NCI-H187 (cell line): Measurements from ENCODE around the gene PPP1R13B.

Source experiments
- DNase-seq, 2 experiments: peaks; one replicate each; lab custom pipeline; 2025; lab: John Stamatoyannopoulos, UW

PPP1R13B gene

GRCh38 chr14:103742499-103743255, 104.7 kb downstream of the PPP1R13B start:
- DNase-seq, result no peak

DNA sequence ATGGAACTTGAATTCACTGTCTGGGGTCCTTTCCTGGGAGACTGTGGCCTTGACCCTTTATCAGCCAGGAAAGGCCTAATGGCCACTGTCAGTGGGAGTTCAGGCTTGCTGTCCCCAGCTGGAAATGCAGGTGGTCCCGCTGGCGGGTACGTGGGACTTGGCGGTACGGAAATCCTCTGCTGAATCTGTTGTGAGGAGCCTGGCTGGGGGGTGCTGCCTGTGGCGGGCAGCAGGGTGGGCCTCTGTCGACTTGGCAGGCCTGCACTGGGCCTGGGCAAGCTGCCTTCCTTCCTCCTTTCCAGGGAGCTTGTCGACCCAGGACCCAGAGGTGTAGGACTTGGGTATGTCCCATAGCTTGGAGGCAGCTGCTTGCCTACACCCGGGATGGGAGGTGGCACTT, 105.5 kb downstream of the PPP1R13B start:
- no peak for DNase-seq

DNA sequence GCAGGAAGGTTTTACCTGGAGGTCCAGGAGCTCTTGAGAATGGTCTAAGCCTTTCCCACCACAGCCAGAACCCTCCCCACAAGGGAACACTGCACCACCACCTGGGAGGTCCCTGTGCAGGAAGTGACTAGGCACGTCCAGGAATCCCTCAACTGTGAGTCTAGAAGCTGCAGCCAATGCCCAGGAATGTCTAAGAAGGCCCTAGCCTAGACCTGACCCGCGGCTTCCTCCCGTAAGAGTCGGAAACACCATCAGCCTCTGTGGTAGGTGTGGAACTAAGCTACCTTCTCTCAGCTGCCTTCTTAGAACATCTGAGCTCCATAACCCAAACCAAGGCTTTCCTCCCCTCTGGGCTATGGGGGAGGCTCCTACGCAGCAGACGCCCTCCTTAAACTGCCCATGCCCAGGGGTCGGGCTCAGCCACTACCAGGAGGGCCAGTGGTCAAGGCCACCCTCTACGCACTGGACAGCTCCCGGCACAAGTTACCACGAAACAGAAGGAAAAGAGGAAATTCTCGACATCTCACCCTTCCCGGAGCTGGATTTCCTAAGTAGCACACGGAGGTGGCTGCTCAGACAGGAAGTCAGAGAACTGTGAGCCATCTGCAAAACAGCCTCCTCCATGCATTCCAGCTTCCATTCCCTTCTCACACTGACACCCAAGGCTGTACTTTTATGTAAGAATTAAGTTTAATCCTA, 106.2 kb downstream of the PPP1R13B start:
- no peak for DNase-seq

- DNase-seq, result no peak
These were observed 107.4 kb downstream of the PPP1R13B start for GRCh38 chr14:103739793-103740501.

GRCh38 chr14:103739466-103739792, 107.9 kb downstream of the PPP1R13B start:
- no peak for DNase-seq

- DNase-seq, result no peak
These were observed 108.5 kb downstream of the PPP1R13B start for GRCh38 chr14:103738701-103739451.

GRCh38 chr14:103738166-103738565, 109.2 kb downstream of the PPP1R13B start:
- DNase-seq, result no peak

- no peak for DNase-seq
These were observed 109.8 kb downstream of the PPP1R13B start for GRCh38 chr14:103737432-103738045.

DNA sequence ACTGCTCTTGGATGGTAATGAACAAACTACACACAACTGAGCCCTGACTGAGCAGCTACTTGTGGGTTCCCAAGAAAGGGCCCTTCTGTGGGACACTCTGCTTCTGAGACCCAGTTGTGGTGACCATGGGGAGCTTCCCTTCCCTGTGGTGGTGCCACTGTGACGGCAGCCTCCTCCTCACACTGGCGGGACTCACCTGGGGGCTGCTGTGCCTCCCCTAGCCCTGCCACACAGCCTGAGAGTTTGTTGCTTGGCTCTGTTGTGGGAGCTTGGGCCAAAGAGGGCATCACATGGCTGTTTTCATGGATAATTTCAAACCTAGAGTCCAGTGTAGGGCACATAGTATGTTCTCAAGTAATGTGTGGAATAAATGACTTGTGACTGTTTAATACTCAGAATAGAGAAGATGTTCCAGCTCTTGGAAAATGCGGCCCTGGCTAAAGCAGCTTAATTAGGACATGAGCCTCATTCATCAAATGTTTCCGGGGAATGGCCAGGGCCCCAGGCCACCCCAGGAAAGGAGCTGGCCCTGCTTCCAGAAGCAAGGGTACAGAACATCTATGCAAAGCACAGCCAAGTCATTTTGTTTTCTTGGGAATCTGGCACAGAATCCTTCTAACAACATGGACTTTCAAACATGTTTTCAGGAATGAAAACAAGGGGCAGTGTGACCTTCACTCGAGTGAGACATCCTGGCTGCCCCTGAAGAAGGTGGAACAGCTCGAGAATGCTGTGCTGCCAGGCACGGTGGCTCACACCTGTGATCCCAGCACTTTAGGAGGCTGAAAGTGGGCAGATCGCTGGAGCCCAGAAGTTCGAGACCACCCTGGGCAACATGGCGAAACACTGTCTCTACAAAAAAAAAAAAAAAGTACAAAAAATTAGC, 110.6 kb downstream of the PPP1R13B start:
- no peak for DNase-seq

DNA sequence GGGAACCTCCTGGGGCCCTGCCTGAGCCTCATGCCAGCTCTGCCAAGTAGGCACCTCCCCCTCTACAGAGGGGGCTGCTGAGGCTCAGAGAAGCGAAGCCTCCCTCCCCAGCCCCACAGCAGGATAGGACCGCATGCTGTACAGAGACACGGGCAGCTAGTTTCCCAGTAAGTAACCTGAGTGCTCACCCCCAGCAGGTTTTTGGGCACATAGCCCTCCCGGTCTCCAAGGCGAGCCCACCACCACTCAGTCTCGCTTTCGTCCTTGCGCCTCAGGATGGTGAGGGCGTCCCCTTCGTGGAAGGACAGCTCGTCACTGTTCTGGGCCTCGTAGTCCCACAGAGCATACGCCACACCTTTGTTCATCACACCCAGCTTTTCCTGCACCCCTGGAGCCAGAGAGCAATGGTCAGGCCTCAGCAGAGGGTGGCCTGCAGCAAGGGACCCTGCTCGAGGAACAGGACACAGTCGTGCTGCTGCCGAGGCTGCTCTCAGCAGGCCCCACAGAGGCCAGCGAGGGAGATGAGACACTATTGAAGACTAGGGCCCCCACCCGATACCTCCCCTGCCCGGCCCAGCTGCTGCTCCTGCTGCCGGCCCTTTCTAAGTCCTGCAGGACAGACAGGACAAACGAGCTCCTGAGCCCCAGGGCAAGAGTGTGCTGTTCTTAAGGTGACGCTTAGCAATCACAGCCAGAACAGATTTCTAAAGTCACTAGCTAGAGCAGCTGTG, 111.4 kb downstream of the PPP1R13B start:
- no peak for DNase-seq

DNA sequence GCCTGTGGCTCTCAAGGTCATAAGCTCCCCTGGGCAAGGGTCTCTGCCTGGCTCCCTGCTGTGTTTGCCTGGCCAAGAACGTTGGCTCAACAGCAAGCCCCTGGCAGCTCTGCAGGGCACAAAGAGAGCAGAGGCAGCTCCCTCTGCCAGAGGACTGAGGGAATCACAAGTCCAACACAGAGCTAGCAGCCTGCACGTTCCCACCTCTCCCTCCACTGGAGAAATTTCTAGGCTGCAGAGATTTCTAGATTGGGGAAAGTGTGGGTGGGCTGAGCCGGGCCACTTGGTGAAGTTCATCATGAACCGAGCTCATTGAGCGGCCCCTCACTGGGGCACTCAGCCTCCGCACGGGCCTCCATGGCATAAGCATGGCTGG, 111.9 kb downstream of the PPP1R13B start:
- no peak for DNase-seq

DNA sequence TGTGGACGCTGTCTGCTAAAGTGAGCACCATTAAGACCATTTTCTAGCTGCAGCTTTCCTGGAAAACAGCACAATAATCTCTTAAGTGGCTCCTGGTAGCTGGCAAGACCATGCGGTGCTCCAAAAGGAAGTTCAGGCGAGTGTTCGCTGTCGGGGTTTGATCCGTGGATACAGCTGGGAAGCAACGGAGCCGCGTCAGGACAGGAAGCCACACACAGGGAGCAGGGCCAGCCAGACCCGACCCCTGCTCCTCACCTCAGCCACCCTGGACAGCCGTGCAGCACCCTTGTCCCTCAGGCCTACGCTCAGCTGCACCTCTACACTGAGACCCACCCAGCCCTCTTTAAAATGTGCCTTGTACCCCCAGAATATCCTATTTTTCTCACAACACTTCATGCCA, 112.4 kb downstream of the PPP1R13B start:
- DNase-seq, result no peak

- DNase-seq, result no peak
These were observed 113.1 kb downstream of the PPP1R13B start for GRCh38 chr14:103734081-103734888.

- DNase-seq, result no peak
These were observed 113.7 kb downstream of the PPP1R13B start for GRCh38 chr14:103733651-103734050.

DNA sequence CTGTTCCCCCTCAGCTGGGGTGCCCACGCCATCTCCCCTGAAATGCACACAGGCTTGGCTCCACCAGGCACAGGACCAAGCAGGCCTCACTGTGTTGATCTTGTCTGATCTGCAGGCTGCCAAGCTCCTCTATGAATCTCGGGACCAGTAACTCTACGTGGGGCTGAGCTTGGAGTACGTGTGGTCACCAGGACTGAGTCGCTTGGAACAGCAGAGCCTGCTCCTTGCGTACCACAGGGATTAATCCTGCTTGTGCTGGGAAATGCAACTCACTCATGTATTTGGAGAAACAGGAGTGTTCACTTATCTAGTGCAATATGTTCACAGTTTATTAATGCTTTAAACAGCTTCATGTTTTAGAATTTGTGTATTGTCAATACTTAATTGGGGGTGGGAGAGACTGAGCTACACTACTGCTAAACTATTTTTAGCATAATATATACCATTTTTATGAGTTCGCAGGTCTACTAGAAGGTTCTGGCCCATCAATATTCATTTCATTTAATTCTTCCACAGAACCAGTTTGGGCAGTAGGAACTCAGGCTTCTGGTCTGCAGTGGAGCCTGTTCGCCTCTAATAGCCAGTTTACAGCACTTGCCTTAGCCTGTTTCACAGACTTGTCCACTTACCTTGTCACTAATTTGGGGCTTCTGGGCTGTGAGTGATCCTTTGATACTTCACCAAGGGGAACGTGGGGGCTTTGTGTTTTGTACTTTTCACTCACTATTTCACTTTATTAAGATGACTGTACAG, 114.3 kb downstream of the PPP1R13B start:
- DNase-seq, result no peak

- no peak for DNase-seq
These were observed 115.2 kb downstream of the PPP1R13B start for GRCh38 chr14:103731916-103732867.

DNA sequence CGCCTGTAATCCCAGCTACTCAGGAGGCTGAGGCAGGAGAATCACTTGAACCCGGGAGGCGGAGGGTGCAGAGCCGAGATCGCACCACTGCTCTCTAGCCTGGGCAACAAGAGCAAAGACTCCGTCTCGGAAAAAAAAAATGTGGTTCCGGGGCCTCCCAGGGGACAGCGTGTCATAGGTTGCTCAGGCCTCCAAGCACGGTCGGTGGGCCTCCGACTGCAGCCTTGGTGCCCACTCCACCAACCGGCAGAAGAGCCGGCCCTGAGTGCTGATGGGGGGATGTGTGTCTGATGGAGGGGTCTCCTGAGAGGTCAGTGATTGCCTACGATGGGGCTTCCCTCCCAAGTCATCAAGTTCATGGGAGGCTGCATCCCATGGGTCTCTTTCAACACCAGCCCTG, 115.9 kb downstream of the PPP1R13B start:
- DNase-seq, result no peak
